C4-2B (cell line): ENCODE measurements around the gene SELENOO.

Experiments
- H3K27ac ChIP-seq: fragments of 450-650 bp; 2 replicates; pipeline ENCODE4 v1.5.1; 2017
- CTCF ChIP-seq: fragments of 450-650 bp; conservative IDR thresholded peaks from 2 replicates; pipeline ENCODE4 v1.5.1; 2017; ENCODE audit warnings: mild to moderate bottlenecking
- ZFX ChIP-seq: fragments of 450-650 bp; IDR thresholded peaks from 2 replicates; pipeline ENCODE4 v1.6.1; 2017

Gene SELENOO

GRCh38 chr22:50189184-50189848 is 11.5 kb upstream of the SELENOO start:
- peak overlapping the region; percentile 78 for H3K27ac ChIP-seq

GRCh38 chr22:50189849-50190181 is 11.0 kb upstream of the SELENOO start:
- TF ChIP-seq ZFX (no peak), CTCF (no peak)
- H3K27ac ChIP-seq = peak overlapping the region; percentile 78

More at GRCh38 chr22:50189184-50189848, 11.5 kb upstream of the SELENOO start:
- TF ChIP-seq ZFX (no peak), CTCF (no peak)

GRCh38 chr22:50190182-50190940 is 10.4 kb upstream of the SELENOO start:
- H3K27ac ChIP-seq = peak overlapping the region; percentile 78

GRCh38 chr22:50190941-50191741 is 9.7 kb upstream of the SELENOO start:
- peak overlapping the region; percentile 78 for H3K27ac ChIP-seq
- TF ChIP-seq CTCF (no peak), ZFX (no peak)

More at GRCh38 chr22:50190182-50190940, 10.4 kb upstream of the SELENOO start:
- TF ChIP-seq CTCF (no peak; the same call in 1 of the 2 replicates), ZFX (no peak)

- TF ChIP-seq ZFX (no peak), CTCF (no peak)
- H3K27ac ChIP-seq = peak overlapping the region; percentile 78; the same call in 1 of the 2 replicates
Observed at GRCh38 chr22:50192436-50193204, 8.2 kb upstream of the SELENOO start.

GRCh38 chr22:50193621-50194020 is 7.2 kb upstream of the SELENOO start:
- TF ChIP-seq ZFX = no peak
- no peak for TF ChIP-seq CTCF
- H3K27ac ChIP-seq = no peak overlapping the region
